Retinal pigment epithelial cell (primary cell): Measurements from ENCODE around the gene TYRO3.

Experiments
- DNase-seq: peaks from one replicate; pipeline ENCODE4 v3.0.0-alpha.2; 2010; ENCODE audit warnings: low read depth
- H3K4me3 ChIP-seq: 2 replicates; pipeline ENCODE4 v1.5.1; 2011; ENCODE audit warnings: mild to moderate bottlenecking, low read length, control low read depth, moderate library complexity
- CTCF ChIP-seq: conservative IDR thresholded peaks from 2 replicates; pipeline ENCODE4 v1.5.1; 2011; ENCODE audit warnings: low read depth, low read length, control low read depth, inconsistent platforms

The TYRO3 gene

GRCh38 chr15:41571948-41572347 lies 12.9 kb downstream of the TYRO3 start:
- DNase-seq, result no peak
- no peak overlapping the region for H3K4me3 ChIP-seq

GRCh38 chr15:41572866-41573265 lies 13.9 kb downstream of the TYRO3 start:
- DNase-seq, result no peak
- TF ChIP-seq CTCF, result no peak
- no peak overlapping the region for H3K4me3 ChIP-seq

More at GRCh38 chr15:41571948-41572347, 12.9 kb downstream of the TYRO3 start:
- no peak for TF ChIP-seq CTCF

GRCh38 chr15:41573396-41573795 lies 14.4 kb downstream of the TYRO3 start:
- DNase-seq, result no peak
- H3K4me3 ChIP-seq, result no peak overlapping the region
- TF ChIP-seq CTCF, result no peak

- no peak for DNase-seq
- no peak overlapping the region for H3K4me3 ChIP-seq
- TF ChIP-seq CTCF, result no peak
Observed at GRCh38 chr15:41574158-41574557, 15.1 kb downstream of the TYRO3 start.

GRCh38 chr15:41575282-41575681 lies 16.3 kb downstream of the TYRO3 start:
- no peak overlapping the region for H3K4me3 ChIP-seq
- TF ChIP-seq CTCF, result no peak
- no peak for DNase-seq

- no peak for TF ChIP-seq CTCF
- H3K4me3 ChIP-seq, result no peak overlapping the region
- DNase-seq, result no peak
Observed at GRCh38 chr15:41577863-41578735, 19.1 kb downstream of the TYRO3 start.
